GM12864 (cell line): ENCODE results near the gene FJX1.

ENCODE experiments used
- DNase-seq: peaks from one replicate; pipeline ENCODE4 v3.0.0-alpha.2; 2011; ENCODE audit warnings: low read depth
- H3K4me3 ChIP-seq: 2 replicates; pipeline ENCODE4 v1.5.1; 2011; ENCODE audit warnings: mild to moderate bottlenecking, low read depth, low read length, control low read depth
- TF ChIP-seq, protein P1 (sequence below): IDR thresholded peaks from 2 replicates; pipeline ENCODE4 v1.5.1; 2011; ENCODE audit warnings: low read depth, mild to moderate bottlenecking, moderate library complexity, low read length, control low read depth, inconsistent platforms; ENCODE audit errors: missing control alignments

FJX1 gene

GRCh38 chr11:35614939-35615569, 3.2 kb upstream of the FJX1 start:
- DNase-seq = no peak

GRCh38 chr11:35615921-35616900, 2.0 kb upstream of the FJX1 start:
- H3K4me3 ChIP-seq = no peak overlapping the region
- DNase-seq = no peak
- TF ChIP-seq, protein P1, sequence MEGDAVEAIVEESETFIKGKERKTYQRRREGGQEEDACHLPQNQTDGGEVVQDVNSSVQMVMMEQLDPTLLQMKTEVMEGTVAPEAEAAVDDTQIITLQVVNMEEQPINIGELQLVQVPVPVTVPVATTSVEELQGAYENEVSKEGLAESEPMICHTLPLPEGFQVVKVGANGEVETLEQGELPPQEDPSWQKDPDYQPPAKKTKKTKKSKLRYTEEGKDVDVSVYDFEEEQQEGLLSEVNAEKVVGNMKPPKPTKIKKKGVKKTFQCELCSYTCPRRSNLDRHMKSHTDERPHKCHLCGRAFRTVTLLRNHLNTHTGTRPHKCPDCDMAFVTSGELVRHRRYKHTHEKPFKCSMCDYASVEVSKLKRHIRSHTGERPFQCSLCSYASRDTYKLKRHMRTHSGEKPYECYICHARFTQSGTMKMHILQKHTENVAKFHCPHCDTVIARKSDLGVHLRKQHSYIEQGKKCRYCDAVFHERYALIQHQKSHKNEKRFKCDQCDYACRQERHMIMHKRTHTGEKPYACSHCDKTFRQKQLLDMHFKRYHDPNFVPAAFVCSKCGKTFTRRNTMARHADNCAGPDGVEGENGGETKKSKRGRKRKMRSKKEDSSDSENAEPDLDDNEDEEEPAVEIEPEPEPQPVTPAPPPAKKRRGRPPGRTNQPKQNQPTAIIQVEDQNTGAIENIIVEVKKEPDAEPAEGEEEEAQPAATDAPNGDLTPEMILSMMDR = peak; percentile 51

More at GRCh38 chr11:35614939-35615569, 3.2 kb upstream of the FJX1 start:
- no peak overlapping the region for H3K4me3 ChIP-seq
- TF ChIP-seq, protein P1 = no peak

DNA sequence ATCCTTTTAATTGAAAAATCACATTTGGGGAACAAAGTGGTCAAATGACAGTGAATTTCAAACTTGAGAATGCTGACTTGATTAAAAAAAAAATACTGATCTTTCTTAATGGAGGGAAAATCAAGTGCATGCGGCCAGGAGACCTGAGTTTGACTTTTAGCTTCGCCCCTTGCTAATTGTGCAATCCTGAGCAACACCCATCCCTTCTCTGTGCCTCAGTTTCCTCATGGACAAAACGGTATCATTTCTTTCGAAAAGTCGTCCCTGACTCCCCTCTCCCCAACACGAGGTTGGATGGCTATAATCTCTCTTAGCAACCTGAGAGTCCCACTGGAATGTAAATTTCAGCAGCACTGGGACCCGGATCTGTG, 959 bp upstream of the FJX1 start:
- no peak overlapping the region for H3K4me3 ChIP-seq
- DNase-seq = no peak
- TF ChIP-seq, protein P1 = no peak

GRCh38 chr11:35618497-35619115, 346 bp downstream of the FJX1 start:
- TF ChIP-seq, protein P1 = no peak
- DNase-seq = no peak
- H3K4me3 ChIP-seq = peak overlapping the region; percentile 44

GRCh38 chr11:35619116-35619854, 1.0 kb downstream of the FJX1 start:
- TF ChIP-seq, protein P1 = no peak
- no peak for DNase-seq
- H3K4me3 ChIP-seq = peak overlapping the region; percentile 44

DNA sequence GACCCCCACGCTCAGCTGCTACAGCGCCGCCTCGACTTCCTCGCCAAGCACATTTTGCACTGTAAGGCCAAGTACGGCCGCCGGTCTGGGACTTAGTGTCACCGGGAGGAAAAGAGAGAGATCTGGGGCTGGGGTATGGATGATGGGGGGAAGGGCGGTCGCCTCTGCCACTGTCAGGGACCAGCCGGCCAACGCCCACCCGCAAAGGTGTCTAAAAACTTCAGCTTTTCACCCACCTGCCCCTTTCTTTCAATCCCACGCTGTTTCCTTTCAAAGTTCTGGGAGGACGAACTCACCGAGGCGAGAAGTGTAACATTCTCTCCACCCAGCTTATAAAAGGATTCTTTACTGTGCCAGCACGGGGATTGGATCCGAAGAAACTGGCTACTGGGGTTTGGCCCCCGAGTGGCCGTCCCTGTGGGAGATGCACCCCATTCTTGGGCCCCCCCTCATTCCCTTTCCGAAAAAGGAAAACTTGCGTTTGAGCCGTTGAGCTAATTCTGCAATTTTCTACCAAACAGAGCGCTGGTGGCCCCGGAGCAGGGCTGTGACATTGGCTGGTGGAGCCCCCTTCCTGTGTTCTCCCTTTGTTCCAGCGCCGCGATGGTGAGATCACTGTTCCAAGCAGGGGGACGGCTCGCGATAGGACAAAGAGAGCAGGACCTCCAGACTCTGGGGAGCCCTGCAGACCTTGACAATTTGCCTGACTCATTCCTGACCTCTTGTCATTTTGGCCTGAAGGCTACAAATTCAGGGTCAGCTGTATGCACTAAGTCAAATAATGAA, 1.8 kb downstream of the FJX1 start:
- TF ChIP-seq, protein P1 = no peak
- DNase-seq = no peak
- H3K4me3 ChIP-seq = peak overlapping the region; percentile 44
